ENCODE data around the gene PPT1. TPM values are rescaled to one million over a fixed set of nuclear protein-coding genes. Genes with fewer than 3 reads are reported as not detected.

Gene PPT1
- total and polyA plus RNA-seq, 2 donors (not counting 3 experiments of a cell fraction or from before 2014, with no cell fraction given) = 58.0 to 131 TPM

GRCh38 chr1:40130892-40131291 is 33.8 kb upstream of the PPT1 start:
- intact Hi-C loops (cut with micrococcal nuclease) = no loop called here
- peak; percentile 87 for DNase-seq (ENCODE audit: low read depth, low spot score)
- BruUV-seq (replicated peaks) = no TSS peak

More at GRCh38 chr1:40130892-40131291, 33.8 kb upstream of the PPT1 start:
- Histone ChIP-seq H3K9me3 (replicated peaks; ENCODE audit: control insufficient read depth, insufficient read depth, low read length) (no peaks in the 10 kb centered on the region), H3K27ac (ENCODE audit: insufficient read depth, low read depth, low read length) (no peak overlapping the region), H3K79me2 (ENCODE audit: control insufficient read depth, insufficient read depth, low read length) (no peaks in the 10 kb centered on the region), H3K9ac (replicated peaks; ENCODE audit: extremely low read depth, insufficient read depth, low read length) (no peak overlapping the region), H4K20me1 (replicated peaks; ENCODE audit: control insufficient read depth, extremely low read depth, insufficient read depth, low read length) (no peaks in the 10 kb centered on the region), H2AFZ (ENCODE audit: low read depth, low read length) (no peak overlapping the region), H3K4me2 (ENCODE audit: insufficient read depth, low read length) (peak overlapping the region; percentile 42), H3K36me3 (ENCODE audit: control insufficient read depth in 2 of 2, extremely low read depth in 1 of 2, insufficient read depth in 2 of 2, low read length in 2 of 2) (no peaks in the 10 kb centered on the region), H3K27me3 (ENCODE audit: control insufficient read depth in 2 of 2, insufficient read depth in 2 of 2, low read length in 2 of 2) (peaks cover 11 to 15% of the 10 kb centered on the region in 2 experiments), H3K9me1 (replicated peaks; ENCODE audit: control insufficient read depth, extremely low read depth, insufficient read depth, low read length) (no peaks in the 10 kb centered on the region), H3K4me3 (replicated peaks in 1 of 3; ENCODE audit: insufficient read depth in 1 of 3, low read depth in 1 of 3, low read length in 3 of 3) (no peak overlapping the region), H3K4me1 (ENCODE audit: control insufficient read depth, extremely low read depth, insufficient read depth, low read length) (peaks cover 13% of the 10 kb centered on the region)
- POLR2A ChIA-PET = no interaction called here
- CTCF ChIA-PET = interaction anchor here (1.3 to 6.2 kb wide), 6 partner anchors 11 to 307 kb away, joined by 4 to 38 read pairs (median 4); no protein-coding TSS in a partner anchor
- TF ChIP-seq GATA2 (IDR thresholded peaks at IDR 0.05; ENCODE audit: insufficient read depth, insufficient read length, low read depth, low read length) (peak; percentile 82), MYC (IDR thresholded peaks at IDR 0.05; ENCODE audit: low read depth, low read length) (no peak), FOS (IDR thresholded peaks at IDR 0.05; ENCODE audit: borderline replicate concordance, insufficient read depth, low read length) (no peak), CTCF (IDR thresholded peaks at IDR 0.05; ENCODE audit: extremely low read depth in 1 of 2, insufficient read depth in 1 of 2, low read depth in 1 of 2, low read length in 2 of 2) (no peak), JUN (IDR thresholded peaks at IDR 0.05; ENCODE audit: borderline replicate concordance, insufficient read depth, insufficient read length, low read depth) (peak; percentile 36), EZH2 (IDR thresholded peaks at IDR 0.05; ENCODE audit: borderline replicate concordance, low read depth, low read length, severe bottlenecking) (no peak), POLR2AphosphoS5 (IDR thresholded peaks at IDR 0.05; ENCODE audit: insufficient read depth, low read depth, low read length) (peak; percentile 30), MAX (IDR thresholded peaks at IDR 0.05; ENCODE audit: insufficient read depth, insufficient read length) (no peak), POLR2A (IDR thresholded peaks at IDR 0.05; ENCODE audit: low read depth, low read length) (no peak)
- dilution Hi-C loops (cut with MboI; ENCODE audit: extremely low pct_ligation_motif_present, low sequenced_read_pairs) = no loop called here
- peak; percentile 74 for FAIRE-seq

All from endothelial cell of umbilical vein (primary cell).